ENCODE results near the gene WDFY4. TPM values are rescaled to one million over a fixed set of nuclear protein-coding genes. Genes with fewer than 3 reads are reported as not detected.

The WDFY4 gene
- total RNA-seq, 1 experiment from 2014 or later, result not detected

GRCh38 chr10:48819783-48820182, 135.1 kb downstream of the WDFY4 start:
- Histone ChIP-seq H4K5ac (ENCODE audit: insufficient read length, low read depth, low read length) (no peak overlapping the region), H2BK15ac (ENCODE audit: low read depth, low read length) (no peak overlapping the region), H4K20me1 (ENCODE audit: control insufficient read depth, insufficient read depth, insufficient read length) (no peaks in the 10 kb centered on the region), H3T11ph (ENCODE audit: low read length) (no peak overlapping the region), H3K79me2 (ENCODE audit: insufficient read depth, low read length) (no peaks in the 10 kb centered on the region), H3K14ac (ENCODE audit: insufficient read depth, low read length) (no peak overlapping the region), H3K23me2 (ENCODE audit: insufficient read length, low read depth, low read length, poor library complexity, severe bottlenecking) (no peaks in the 10 kb centered on the region), H3K18ac (ENCODE audit: insufficient read length, low read depth, low read length) (no peak overlapping the region), H2BK20ac (ENCODE audit: low read depth, low read length, poor library complexity, severe bottlenecking) (no peak overlapping the region), H3K4me2 (ENCODE audit: insufficient read depth, insufficient read length, low read length) (no peak overlapping the region), H2BK5ac (ENCODE audit: insufficient read length, low read length) (no peak overlapping the region), H3K79me1 (ENCODE audit: insufficient read depth, low read depth, low read length, poor library complexity, severe bottlenecking) (no peaks in the 10 kb centered on the region), H2BK120ac (ENCODE audit: low read depth, low read length, poor library complexity, severe bottlenecking) (no peak overlapping the region), H4K8ac (replicated peaks; ENCODE audit: insufficient read length, low read depth, low read length) (no peak overlapping the region), H3K4ac (ENCODE audit: low read depth, low read length) (no peak overlapping the region), H3K9ac (ENCODE audit: extremely low read depth, insufficient read length, low read length) (no peak overlapping the region), H3K4me1 (ENCODE audit: insufficient read depth, low read length) (no peaks in the 10 kb centered on the region), H3K27ac (ENCODE audit: insufficient read length, low read depth, low read length) (no peak overlapping the region), H3K23ac (ENCODE audit: insufficient read length, low read depth, low read length) (no peak overlapping the region), H2BK12ac (ENCODE audit: insufficient read length, low read depth, low read length) (no peak overlapping the region), H3K27me3 (ENCODE audit: insufficient read depth, low read length) (no peaks in the 10 kb centered on the region), H3K56ac (ENCODE audit: insufficient read length, low read depth, low read length) (no peak overlapping the region), H3K9me3 (ENCODE audit: control insufficient read depth, low read depth, low read length) (no peaks in the 10 kb centered on the region), H2AK5ac (ENCODE audit: insufficient read length, low read length) (no peak overlapping the region), H4K91ac (ENCODE audit: insufficient read length, low read depth, low read length) (no peak overlapping the region), H2AFZ (ENCODE audit: low read length) (no peak overlapping the region)
- TF ChIP-seq CTCF (conservative IDR thresholded peaks at IDR 0.05), result no peak
- Mint-ChIP-seq H3K27me3 (ENCODE audit: low read depth) (peaks cover 6% of the 10 kb centered on the region), H3K4me1 (peaks cover 3 to 5% of the 10 kb centered on the region in 2 experiments), H3K36me3 (ENCODE audit: insufficient read depth in 1 of 3, low read depth in 3 of 3) (no peaks in the 10 kb centered on the region), H3K9me3 (no peaks in the 10 kb centered on the region; a peak in 1 of 5 replicates), H3K27ac (no peak overlapping the region), H3K4me3 (no peak overlapping the region)
- no CpG with 5 or more reads among the region's 8 CpGs for WGBS (ENCODE audit: extremely low coverage, insufficient read length, low lambda C conversion rate)
- DNase-seq, result no peak

Measured in H9 (cell line).